Coronary artery (tissue), 2 donors: ENCODE results near the gene PYCR2.

Source experiments
- DNase-seq: peaks from one replicate; pipeline ENCODE4 v3.0.0-alpha.2; 2017; ENCODE audit warnings: low spot score
- H3K27ac ChIP-seq, 2 donors: fragments of 200-600 bp; sonication (generic); one replicate each; pipeline ENCODE4 v1.5.1; 2016 to 2019
- H3K4me3 ChIP-seq: fragments of 200-600 bp; sonication (generic); 2 replicates; pipeline ENCODE4 v1.5.1; 2016; ENCODE audit warnings: mild to moderate bottlenecking, moderate library complexity
- CTCF ChIP-seq: fragments of 200-600 bp; sonication (generic); IDR thresholded peaks from one replicate; pipeline ENCODE4 v1.5.1; 2019; ENCODE audit warnings: antibody characterized with exemption

PYCR2 gene

GRCh38 chr1:225873281-225873850 lies 50.7 kb downstream of the PYCR2 start:
- H3K27ac ChIP-seq: no peak overlapping the region
- no peak overlapping the region for H3K4me3 ChIP-seq
- no peak for DNase-seq
- no peak for TF ChIP-seq CTCF

GRCh38 chr1:225872075-225872430 lies 52.0 kb downstream of the PYCR2 start:
- no peak overlapping the region for H3K27ac ChIP-seq
- DNase-seq: no peak
- no peak for TF ChIP-seq CTCF
- H3K4me3 ChIP-seq: no peak overlapping the region

- no peak overlapping the region for H3K27ac ChIP-seq
- no peak for TF ChIP-seq CTCF
- H3K4me3 ChIP-seq: no peak overlapping the region
- DNase-seq: no peak
Observed at GRCh38 chr1:225871359-225872074, 52.5 kb downstream of the PYCR2 start.

GRCh38 chr1:225870911-225871310 lies 53.1 kb downstream of the PYCR2 start:
- no peak overlapping the region for H3K4me3 ChIP-seq
- TF ChIP-seq CTCF: no peak
- no peak overlapping the region for H3K27ac ChIP-seq
- DNase-seq: no peak
